Measurements from ENCODE around the gene ENOX1. TPM values are rescaled to one million over a fixed set of nuclear protein-coding genes. Genes with fewer than 3 reads are reported as not detected.

Gene ENOX1
- total RNA-seq, 1 donor from 2014 or later, result 2.5 TPM

DNA sequence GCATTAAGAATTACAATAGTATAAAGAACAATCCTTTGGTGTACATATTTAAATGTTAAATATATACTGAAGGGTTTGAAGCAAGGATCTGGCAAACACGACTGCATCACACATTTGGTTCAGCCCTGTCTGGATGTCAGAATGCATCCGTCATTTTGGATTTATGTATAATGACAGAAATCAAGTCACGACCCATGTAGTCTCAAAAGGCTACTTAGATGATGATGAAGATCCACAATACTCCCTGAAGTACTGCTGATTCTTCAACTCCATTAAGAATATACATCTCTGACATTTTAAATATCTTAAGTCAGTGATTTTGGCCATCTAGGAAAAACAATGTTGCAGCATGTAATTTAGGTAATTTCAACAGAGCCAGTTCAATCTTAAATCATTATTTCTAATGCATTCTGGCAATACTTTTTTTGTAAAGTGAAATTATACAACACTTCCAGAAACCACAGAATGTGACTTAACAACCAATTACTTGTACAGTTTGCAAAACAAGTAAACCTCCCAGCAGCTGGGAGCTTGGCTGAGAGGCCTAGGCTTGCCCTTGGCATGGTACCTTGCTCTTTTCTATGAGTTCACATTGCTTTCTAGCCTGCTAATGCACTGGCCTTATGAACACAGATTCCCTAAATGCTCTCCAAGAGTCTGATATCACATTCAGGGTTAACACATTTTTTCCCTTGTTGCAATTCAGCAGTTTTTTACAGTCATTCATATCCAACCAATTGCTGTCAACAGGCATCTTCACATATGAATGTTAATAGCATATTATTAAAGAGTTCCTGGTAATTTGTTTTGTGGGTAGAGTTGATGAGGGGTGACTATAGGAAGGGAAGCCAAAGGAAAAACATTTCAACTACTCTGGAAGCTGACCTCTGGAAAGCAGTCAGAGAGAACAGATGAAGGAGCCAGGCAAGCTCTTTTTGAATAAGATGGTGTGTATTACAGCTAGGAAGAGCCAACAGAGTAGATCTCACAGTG, 175.2 kb downstream of the ENOX1 start:
- TF ChIP-seq, protein P1, sequence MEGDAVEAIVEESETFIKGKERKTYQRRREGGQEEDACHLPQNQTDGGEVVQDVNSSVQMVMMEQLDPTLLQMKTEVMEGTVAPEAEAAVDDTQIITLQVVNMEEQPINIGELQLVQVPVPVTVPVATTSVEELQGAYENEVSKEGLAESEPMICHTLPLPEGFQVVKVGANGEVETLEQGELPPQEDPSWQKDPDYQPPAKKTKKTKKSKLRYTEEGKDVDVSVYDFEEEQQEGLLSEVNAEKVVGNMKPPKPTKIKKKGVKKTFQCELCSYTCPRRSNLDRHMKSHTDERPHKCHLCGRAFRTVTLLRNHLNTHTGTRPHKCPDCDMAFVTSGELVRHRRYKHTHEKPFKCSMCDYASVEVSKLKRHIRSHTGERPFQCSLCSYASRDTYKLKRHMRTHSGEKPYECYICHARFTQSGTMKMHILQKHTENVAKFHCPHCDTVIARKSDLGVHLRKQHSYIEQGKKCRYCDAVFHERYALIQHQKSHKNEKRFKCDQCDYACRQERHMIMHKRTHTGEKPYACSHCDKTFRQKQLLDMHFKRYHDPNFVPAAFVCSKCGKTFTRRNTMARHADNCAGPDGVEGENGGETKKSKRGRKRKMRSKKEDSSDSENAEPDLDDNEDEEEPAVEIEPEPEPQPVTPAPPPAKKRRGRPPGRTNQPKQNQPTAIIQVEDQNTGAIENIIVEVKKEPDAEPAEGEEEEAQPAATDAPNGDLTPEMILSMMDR (IDR thresholded peaks at IDR 0.05; ENCODE audit: unreplicated experiment), result no peak
- DNase-seq (ENCODE audit: low spot score, unreplicated experiment), result no peak
- H3K4me1 Mint-ChIP-seq (ENCODE audit: low read depth), result no peaks in the 10 kb centered on the region
- no peak overlapping the region for H3K4me3 Mint-ChIP-seq (ENCODE audit: low read depth)
- no peaks in the 10 kb centered on the region for H3K36me3 Mint-ChIP-seq (ENCODE audit: insufficient read depth)
- H3K27ac Mint-ChIP-seq, result no peak overlapping the region
- H3K27me3 Mint-ChIP-seq, result no peaks in the 10 kb centered on the region
- no peaks in the 10 kb centered on the region for H3K9me3 Mint-ChIP-seq (ENCODE audit: low read depth)

DNA sequence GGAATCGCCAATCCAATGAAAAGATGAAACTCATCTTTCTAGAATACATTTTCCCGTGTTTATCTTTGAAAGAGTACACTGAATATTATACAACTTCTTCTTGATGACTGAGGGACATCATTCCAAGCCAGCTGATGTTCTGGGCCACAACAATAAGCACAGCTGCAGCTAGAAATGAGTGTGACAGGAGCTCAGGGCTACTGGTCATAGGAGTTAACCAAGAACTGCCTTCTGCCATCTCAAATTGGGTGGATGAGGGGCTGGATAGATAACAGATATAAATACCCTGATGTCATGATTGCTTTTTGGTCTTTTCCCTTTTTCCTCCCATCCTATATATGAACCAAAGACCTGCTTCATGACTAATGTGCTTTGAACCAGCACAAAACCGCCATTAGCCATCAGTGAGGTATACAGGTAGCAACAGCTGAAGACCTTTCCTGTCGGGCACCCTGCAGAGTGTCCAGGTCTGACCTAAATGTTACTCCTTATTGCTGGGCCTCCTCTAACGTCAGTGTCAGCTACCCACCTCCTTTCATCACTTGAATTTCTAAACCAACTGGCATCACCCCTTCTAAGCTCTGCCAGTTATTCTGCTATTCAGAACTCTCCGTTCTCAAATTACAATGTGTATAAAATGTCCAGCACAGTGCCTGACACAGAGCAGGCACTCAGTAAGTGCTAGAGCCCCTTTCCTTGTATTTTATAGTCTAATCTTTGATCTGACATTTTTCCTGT, 178.2 kb downstream of the ENOX1 start:
- H3K4me3 Mint-ChIP-seq (ENCODE audit: low read depth), result no peak overlapping the region
- no peaks in the 10 kb centered on the region for H3K27me3 Mint-ChIP-seq
- H3K36me3 Mint-ChIP-seq (ENCODE audit: insufficient read depth), result peaks cover 4% of the 10 kb centered on the region
- TF ChIP-seq, protein P1 (IDR thresholded peaks at IDR 0.05; ENCODE audit: unreplicated experiment), result no peak
- H3K27ac Mint-ChIP-seq, result no peak overlapping the region
- DNase-seq (ENCODE audit: low spot score, unreplicated experiment), result no peak
- H3K4me1 Mint-ChIP-seq (ENCODE audit: low read depth), result no peaks in the 10 kb centered on the region
- H3K9me3 Mint-ChIP-seq (ENCODE audit: low read depth), result peaks cover 18% of the 10 kb centered on the region

DNA sequence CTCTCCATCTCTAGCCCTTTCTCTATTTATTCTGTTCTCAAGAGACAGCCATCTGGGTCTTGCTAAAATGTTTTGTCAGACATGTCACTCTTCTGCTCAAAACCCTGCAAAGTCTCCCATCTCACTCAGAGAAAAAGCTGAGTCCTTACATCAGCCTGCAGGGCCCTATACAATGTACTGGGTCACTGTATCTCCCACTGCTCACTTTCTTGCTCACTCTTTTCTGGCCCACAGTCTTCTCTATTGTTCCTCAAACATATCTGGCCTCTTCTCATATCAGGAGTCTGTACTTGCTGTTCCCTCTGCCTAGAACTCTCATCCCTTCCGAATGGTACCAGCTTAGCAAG, 189.2 kb downstream of the ENOX1 start:
- Mint-ChIP-seq H3K27ac (no peak overlapping the region), H3K36me3 (ENCODE audit: insufficient read depth) (no peaks in the 10 kb centered on the region), H3K9me3 (ENCODE audit: low read depth) (no peaks in the 10 kb centered on the region), H3K27me3 (no peaks in the 10 kb centered on the region), H3K4me1 (ENCODE audit: low read depth) (peaks cover 18% of the 10 kb centered on the region), H3K4me3 (ENCODE audit: low read depth) (no peak overlapping the region)
- TF ChIP-seq, protein P1 (IDR thresholded peaks at IDR 0.05; ENCODE audit: unreplicated experiment), result no peak
- DNase-seq (ENCODE audit: low spot score, unreplicated experiment), result no peak

DNA sequence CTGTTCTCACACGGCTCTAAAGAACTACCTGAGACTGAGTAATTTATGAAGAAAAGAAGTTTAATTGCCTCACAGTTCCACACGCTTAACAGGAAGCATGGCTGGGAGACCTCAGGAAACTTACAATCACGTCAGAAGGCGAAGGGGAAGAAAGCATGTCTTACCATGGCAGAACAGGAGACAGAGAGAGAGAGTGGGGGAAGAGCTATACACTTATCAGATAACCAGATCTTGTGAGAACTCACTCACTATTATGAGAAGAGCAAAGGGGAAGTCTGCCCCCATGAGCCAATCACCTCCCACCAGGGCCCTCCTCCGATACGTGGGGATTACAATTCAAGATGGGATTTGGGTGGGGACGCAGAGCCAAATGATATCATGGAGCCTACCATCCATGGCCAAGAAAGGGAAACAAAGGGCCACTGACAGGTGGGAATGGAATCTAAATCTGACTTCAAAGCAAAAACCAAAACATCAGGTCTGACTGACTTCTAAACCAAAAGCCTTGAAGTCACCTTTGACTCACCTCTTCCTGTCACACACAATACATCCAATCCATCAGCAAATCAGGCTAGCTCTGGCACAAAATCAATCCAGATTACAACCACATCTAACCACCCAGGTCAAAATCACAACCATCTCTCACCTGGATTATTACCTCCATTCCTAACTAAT, 189.7 kb downstream of the ENOX1 start:
- H3K4me1 Mint-ChIP-seq (ENCODE audit: low read depth), result peaks cover 18% of the 10 kb centered on the region

More for the DNA sequence above, 189.7 kb downstream of the ENOX1 start:
- H3K4me3 Mint-ChIP-seq (ENCODE audit: low read depth), result no peak overlapping the region
- H3K27me3 Mint-ChIP-seq, result no peaks in the 10 kb centered on the region
- no peaks in the 10 kb centered on the region for H3K9me3 Mint-ChIP-seq (ENCODE audit: low read depth)
- DNase-seq (ENCODE audit: low spot score, unreplicated experiment), result no peak
- H3K27ac Mint-ChIP-seq, result no peak overlapping the region
- TF ChIP-seq, protein P1 (IDR thresholded peaks at IDR 0.05; ENCODE audit: unreplicated experiment), result no peak
- H3K36me3 Mint-ChIP-seq (ENCODE audit: insufficient read depth), result no peaks in the 10 kb centered on the region
